ENCODE measurements around the gene TRPM5.

DNA sequence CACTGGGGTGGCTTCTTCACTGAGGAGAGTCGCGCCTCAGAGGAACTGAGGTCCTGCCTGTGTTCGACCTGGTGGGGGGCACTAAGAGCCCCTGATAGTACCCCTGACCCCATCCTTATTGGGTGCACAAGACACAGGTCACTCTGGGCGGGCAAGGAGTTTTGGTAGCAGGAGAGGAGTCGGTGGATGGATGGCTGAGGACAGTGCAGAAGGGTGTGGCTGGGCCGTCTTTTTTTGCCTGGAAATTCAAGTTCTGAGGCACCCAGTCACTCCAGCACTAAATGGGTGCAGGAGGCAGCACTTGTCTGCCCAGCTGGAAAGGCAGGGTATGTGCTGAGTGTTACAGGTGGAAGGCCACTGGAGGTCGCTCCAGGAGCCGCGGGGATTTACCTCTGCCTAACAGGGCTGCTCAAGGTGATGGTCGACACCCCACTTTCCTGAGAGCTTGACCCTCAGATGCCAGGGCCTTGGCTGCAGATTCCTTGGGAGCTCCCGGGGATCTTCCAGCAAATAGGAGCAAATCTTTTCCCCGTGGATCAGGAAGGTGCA is 42.8 kb downstream of the TRPM5 start:
- TF ChIP-seq, protein P1, sequence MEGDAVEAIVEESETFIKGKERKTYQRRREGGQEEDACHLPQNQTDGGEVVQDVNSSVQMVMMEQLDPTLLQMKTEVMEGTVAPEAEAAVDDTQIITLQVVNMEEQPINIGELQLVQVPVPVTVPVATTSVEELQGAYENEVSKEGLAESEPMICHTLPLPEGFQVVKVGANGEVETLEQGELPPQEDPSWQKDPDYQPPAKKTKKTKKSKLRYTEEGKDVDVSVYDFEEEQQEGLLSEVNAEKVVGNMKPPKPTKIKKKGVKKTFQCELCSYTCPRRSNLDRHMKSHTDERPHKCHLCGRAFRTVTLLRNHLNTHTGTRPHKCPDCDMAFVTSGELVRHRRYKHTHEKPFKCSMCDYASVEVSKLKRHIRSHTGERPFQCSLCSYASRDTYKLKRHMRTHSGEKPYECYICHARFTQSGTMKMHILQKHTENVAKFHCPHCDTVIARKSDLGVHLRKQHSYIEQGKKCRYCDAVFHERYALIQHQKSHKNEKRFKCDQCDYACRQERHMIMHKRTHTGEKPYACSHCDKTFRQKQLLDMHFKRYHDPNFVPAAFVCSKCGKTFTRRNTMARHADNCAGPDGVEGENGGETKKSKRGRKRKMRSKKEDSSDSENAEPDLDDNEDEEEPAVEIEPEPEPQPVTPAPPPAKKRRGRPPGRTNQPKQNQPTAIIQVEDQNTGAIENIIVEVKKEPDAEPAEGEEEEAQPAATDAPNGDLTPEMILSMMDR (IDR thresholded peaks at IDR 0.05) = no peak
- TF ChIP-seq EP300 (IDR thresholded peaks at IDR 0.05) (no peak), POLR2A (IDR thresholded peaks at IDR 0.05) (no peak)
